ENCODE measurements around the gene TMEM59L. TPM values are rescaled to one million over a fixed set of nuclear protein-coding genes. Genes with fewer than 3 reads are reported as not detected.

The TMEM59L gene
- polyA plus RNA-seq, 1 donor: 8.9 TPM

Other genes with a start within 250 kb of the TMEM59L start
- 0.30 TPM for gene GDF15, start 226.7 kb upstream of the TMEM59L start, polyA plus RNA-seq (ENCODE audit: insufficient read length)
- 1.6 TPM for gene LRRC25, start 215.2 kb upstream of the TMEM59L start, polyA plus RNA-seq (ENCODE audit: insufficient read length)
- 94.6 TPM for gene SSBP4, start 193.5 kb upstream of the TMEM59L start, polyA plus RNA-seq (ENCODE audit: insufficient read length)
- gene ISYNA1, start 174.7 kb upstream of the TMEM59L start, polyA plus RNA-seq (ENCODE audit: insufficient read length): 164 TPM
- 16.8 TPM for gene ELL, start 90.8 kb upstream of the TMEM59L start, polyA plus RNA-seq (ENCODE audit: insufficient read length)
- 113 TPM for gene FKBP8, start 69.3 kb upstream of the TMEM59L start, polyA plus RNA-seq (ENCODE audit: insufficient read length)
- gene KXD1, start 55.0 kb upstream of the TMEM59L start, polyA plus RNA-seq (ENCODE audit: insufficient read length): 71.3 TPM
- gene UBA52, start 41.0 kb upstream of the TMEM59L start, polyA plus RNA-seq (ENCODE audit: insufficient read length): 1,288 TPM
- gene REX1BD, start 24.1 kb upstream of the TMEM59L start, polyA plus RNA-seq (ENCODE audit: insufficient read length): 33.4 TPM
- gene CRLF1, start 6.1 kb upstream of the TMEM59L start, polyA plus RNA-seq (ENCODE audit: insufficient read length): 14.8 TPM
- 4.4 TPM for gene KLHL26, start 24.2 kb downstream of the TMEM59L start, polyA plus RNA-seq (ENCODE audit: insufficient read length)
- gene CRTC1, start 70.8 kb downstream of the TMEM59L start, polyA plus RNA-seq (ENCODE audit: insufficient read length): 15.2 TPM
- 4.0 TPM for gene COMP, start 178.4 kb downstream of the TMEM59L start, polyA plus RNA-seq (ENCODE audit: insufficient read length)
- 34.1 TPM for gene UPF1, start 219.1 kb downstream of the TMEM59L start, polyA plus RNA-seq (ENCODE audit: insufficient read length)